ENCODE measurements around the gene WDR86. TPM values are rescaled to one million over a fixed set of nuclear protein-coding genes. Genes with fewer than 3 reads are reported as not detected.
A peak's percentile ranks its signal among the peaks of the same experiment; 100 is the strongest.

WDR86 gene
- total RNA-seq, 1 donor from 2014 or later: not detected

DNA sequence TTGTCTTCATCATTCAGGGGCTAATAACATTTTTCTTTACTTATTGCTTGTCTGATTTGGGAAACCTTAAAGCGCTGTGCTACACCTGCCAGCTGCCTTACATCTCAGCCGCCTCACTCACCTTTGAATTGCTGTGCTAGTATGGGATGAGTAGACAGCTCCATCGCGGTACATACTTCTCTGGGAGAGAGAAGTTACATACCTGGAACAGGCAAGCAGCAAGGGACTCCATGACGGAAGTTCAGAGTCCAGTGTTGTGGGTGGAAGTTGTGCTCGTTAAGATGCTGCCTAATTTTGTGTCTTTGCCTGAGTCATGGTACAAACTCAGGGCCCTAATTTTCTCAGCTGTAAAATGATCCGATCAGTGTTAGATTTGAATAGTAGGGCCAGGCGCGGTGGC lies 66.3 kb downstream of the WDR86 start:
- Mint-ChIP-seq H3K4me3 (peak overlapping the region; percentile 83), H3K36me3 (ENCODE audit: low read depth) (peaks cover 20% of the 10 kb centered on the region), H3K27ac (peak overlapping the region; percentile 23), H3K27me3 (ENCODE audit: insufficient read depth) (no peaks in the 10 kb centered on the region), H3K9me3 (no peaks in the 10 kb centered on the region), H3K4me1 (ENCODE audit: low read depth) (peaks cover 30% of the 10 kb centered on the region)
- no peak for DNase-seq (ENCODE audit: low spot score)
- intact Hi-C loops (cut with micrococcal nuclease): loop anchor here (2.0 to 5.0 kb wide), 3 partner anchors 261 to 1571 kb away; partner anchors contain the start of genes FASTK, TMUB1 and ZNF467

DNA sequence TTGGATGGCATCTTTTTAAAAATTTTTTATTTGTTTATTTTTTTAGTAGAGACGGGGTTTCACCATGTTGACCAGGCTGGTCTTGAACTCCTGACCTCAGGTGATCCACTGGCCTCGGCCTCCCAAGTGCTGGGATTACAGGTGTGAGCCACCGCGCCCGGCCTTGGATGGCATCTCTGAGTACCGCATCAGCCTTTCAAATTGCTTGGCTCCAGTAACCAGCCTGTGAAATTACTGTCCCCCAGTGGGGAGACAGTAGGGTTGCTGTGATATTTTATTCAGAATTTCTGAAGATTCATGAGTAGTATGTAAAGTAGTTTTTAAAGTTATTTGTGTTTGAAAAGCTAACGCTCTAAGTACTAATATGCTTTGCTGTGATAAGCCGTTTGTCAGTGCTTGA lies 67.0 kb downstream of the WDR86 start:
- intact Hi-C loops (cut with micrococcal nuclease): loop anchor here (1.0 to 5.0 kb wide), 4 partner anchors 7 to 1571 kb away; partner anchors contain the start of genes FASTK, TMUB1 and ZNF467
- H3K27me3 Mint-ChIP-seq (ENCODE audit: insufficient read depth): no peaks in the 10 kb centered on the region

DNA sequence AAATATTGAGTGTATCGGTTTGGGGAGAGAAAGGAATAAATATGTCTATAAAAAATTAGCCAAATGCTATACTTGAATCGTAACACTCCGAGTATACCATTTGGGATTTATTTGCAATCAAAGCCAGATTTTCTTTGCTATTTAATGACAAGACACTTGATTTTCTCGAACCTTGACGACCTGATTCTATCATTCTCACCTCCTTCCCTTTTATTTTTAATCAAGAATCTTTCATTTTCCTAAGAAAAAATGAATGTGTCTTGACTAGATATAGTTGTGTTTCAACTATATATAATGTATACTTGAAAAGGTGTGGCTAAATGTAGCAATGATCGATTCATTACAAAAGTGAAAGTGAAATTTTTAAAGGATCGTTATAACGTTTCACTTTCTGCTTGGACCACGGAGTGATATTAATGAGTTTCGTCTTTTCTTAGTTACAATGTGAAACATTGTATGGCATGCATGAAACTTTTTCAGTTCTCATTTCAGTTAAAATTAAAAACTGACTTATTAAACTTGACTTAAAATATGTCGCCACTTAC lies 67.7 kb downstream of the WDR86 start:
- H3K9me3 Mint-ChIP-seq: no peaks in the 10 kb centered on the region
- H3K27me3 Mint-ChIP-seq (ENCODE audit: insufficient read depth): no peaks in the 10 kb centered on the region
- peaks cover 18% of the 10 kb centered on the region for H3K36me3 Mint-ChIP-seq (ENCODE audit: low read depth)
- H3K4me1 Mint-ChIP-seq (ENCODE audit: low read depth): peaks cover 22% of the 10 kb centered on the region
- DNase-seq (ENCODE audit: low spot score): no peak
- H3K27ac Mint-ChIP-seq: peak overlapping the region; percentile 76
- intact Hi-C loops (cut with micrococcal nuclease): loop anchor here (1.0 to 5.0 kb wide), 4 partner anchors 8 to 1570 kb away; partner anchors contain the start of genes FASTK, TMUB1 and ZNF467
- peak overlapping the region; percentile 83 for H3K4me3 Mint-ChIP-seq

More for the DNA sequence above, 67.0 kb downstream of the WDR86 start:
- H3K4me1 Mint-ChIP-seq (ENCODE audit: low read depth): peaks cover 24% of the 10 kb centered on the region
- peak overlapping the region; percentile 83 for H3K4me3 Mint-ChIP-seq
- no peaks in the 10 kb centered on the region for H3K9me3 Mint-ChIP-seq
- H3K36me3 Mint-ChIP-seq (ENCODE audit: low read depth): peaks cover 18% of the 10 kb centered on the region
- DNase-seq (ENCODE audit: low spot score): no peak
- peak overlapping the region; percentile 76 for H3K27ac Mint-ChIP-seq

DNA sequence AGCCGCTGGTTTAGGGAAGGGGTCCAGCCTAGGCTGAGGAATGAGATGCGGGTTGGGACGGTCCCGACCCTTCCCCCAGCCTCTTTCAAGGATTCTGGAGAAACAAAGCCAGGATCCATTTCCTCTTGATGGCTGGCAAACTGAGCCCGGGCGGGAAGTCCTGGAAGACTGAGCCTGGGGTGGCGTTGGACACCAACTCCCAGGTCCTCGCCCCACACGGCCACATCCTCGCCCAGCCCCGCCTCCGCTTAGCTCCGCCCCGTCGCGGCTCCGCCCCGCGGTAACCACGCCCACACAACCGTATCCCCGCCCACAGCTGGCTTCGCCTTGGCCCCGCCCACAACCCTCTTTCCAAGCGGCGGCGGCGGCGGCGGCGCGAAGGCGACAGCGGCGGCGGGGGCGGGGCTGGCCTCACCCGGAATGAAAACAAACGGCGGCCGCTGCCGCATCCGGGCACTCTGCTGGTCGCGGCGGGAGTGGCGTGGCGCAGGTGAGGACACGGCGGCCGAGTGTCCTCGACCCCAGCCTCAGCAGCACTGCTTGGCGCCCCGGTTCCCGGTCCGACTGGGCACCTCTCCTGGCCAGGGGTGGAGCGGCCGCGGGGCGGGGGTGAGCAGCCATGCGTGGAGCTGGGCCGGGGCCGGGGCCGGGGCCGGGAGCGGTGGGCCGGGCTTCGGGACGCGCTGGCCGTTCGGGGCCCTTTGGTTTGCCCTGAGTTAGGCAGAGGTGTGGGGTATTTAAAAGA lies 68.3 kb downstream of the WDR86 start, which contains the start of gene NUB1:
Gene NUB1 (plus strand): TSS at position 456 of the 745 bp plus-strand sequence. CDS start 3,538 bp downstream, outside the sequence.
- H3K36me3 Mint-ChIP-seq (ENCODE audit: low read depth): peaks cover 15% of the 10 kb centered on the region
- intact Hi-C loops (cut with micrococcal nuclease): loop anchor here (1.0 to 5.0 kb wide), 7 partner anchors 9 to 1569 kb away; partner anchors contain the start of genes ABCF2, CHPF2, FASTK and TMUB1
- no peaks in the 10 kb centered on the region for H3K9me3 Mint-ChIP-seq
- no peaks in the 10 kb centered on the region for H3K27me3 Mint-ChIP-seq (ENCODE audit: insufficient read depth)
- DNase-seq (ENCODE audit: low spot score): peak; percentile 92
- H3K4me1 Mint-ChIP-seq (ENCODE audit: low read depth): peaks cover 23% of the 10 kb centered on the region
- H3K27ac Mint-ChIP-seq: peak within 1 kb of the TSS; percentile 76
- H3K4me3 Mint-ChIP-seq: peak within 1 kb of the TSS; percentile 83

DNA sequence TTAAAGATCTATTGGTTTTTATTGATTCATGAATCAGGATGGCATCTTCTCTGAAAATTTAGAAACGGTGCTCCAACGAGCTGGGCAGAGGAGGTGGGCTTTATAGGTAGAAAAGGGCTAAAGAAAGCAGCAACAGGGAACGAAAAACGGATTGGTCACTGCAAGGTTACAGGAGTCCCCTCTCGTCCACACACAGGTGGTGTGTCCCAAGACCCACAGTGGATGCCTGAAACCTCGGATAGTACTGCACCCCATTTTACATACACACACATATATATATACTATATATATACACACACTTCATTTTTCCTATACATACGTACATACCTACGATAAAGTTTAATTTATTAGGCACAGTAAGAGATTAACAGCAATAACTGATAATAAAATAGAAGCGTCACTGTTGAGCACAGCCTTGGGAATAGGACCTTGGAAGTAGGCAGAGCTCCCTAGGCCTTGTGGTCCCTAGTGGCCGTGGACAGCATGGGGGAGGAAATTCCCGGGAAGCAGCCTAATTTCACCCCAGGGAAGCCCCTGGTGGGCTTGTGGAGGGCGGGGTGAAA lies 69.0 kb downstream of the WDR86 start:
- Mint-ChIP-seq H3K36me3 (ENCODE audit: low read depth) (peaks cover 9% of the 10 kb centered on the region), H3K4me3 (peak overlapping the region; percentile 83), H3K27me3 (ENCODE audit: insufficient read depth) (no peaks in the 10 kb centered on the region), H3K9me3 (no peaks in the 10 kb centered on the region), H3K4me1 (ENCODE audit: low read depth) (peaks cover 28% of the 10 kb centered on the region), H3K27ac (peak overlapping the region; percentile 50)
- no peak for DNase-seq (ENCODE audit: low spot score)
- intact Hi-C loops (cut with micrococcal nuclease): loop anchor here (1.0 to 5.0 kb wide), 5 partner anchors 26 to 1569 kb away; partner anchors contain the start of genes ABCF2, CHPF2, FASTK and TMUB1

DNA sequence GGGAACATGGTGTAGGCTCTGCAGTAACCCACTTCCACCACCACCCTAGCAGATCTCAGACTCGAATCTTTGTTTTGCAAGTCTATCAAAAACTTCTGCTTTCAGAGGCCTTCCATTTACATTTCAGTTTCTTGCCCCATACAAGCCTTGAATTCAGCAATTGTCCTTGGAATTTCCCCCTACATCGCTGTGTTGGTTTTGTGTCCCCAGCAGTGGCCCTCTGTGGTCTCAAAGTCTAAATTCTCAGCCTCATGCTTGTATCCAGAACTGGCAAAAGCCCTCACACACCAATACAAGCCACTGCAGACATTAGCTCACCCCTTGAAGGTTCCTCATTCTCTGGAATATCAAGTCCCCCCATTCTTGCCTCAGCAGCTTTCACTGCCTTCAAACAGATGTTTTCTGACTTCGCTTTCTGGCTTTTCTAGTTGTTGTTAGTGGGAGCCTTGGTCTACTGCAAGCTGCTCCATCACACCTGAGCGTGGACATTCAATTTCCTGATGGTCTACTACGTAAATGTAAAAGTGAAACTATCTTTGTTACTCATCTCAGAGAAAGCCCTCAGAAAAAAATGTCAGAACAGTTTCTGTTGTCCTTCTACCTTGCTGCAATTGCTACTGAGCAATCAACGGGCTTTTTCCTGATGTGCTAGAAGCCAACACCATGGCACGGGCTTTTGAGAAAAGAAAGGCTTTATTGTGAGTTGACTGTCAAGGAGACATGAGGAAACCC lies 70.0 kb downstream of the WDR86 start:
- Mint-ChIP-seq H3K27ac (peak overlapping the region; percentile 51), H3K9me3 (no peaks in the 10 kb centered on the region), H3K36me3 (ENCODE audit: low read depth) (peaks cover 6% of the 10 kb centered on the region), H3K4me1 (ENCODE audit: low read depth) (peaks cover 28% of the 10 kb centered on the region), H3K27me3 (ENCODE audit: insufficient read depth) (no peaks in the 10 kb centered on the region), H3K4me3 (peak overlapping the region; percentile 83)
- peak; percentile 13 for DNase-seq (ENCODE audit: low spot score)
- intact Hi-C loops (cut with micrococcal nuclease): loop anchor here (2.0 to 5.0 kb wide), 4 partner anchors 13 to 1568 kb away; partner anchors contain the start of genes FASTK, TMUB1 and ZNF467

DNA sequence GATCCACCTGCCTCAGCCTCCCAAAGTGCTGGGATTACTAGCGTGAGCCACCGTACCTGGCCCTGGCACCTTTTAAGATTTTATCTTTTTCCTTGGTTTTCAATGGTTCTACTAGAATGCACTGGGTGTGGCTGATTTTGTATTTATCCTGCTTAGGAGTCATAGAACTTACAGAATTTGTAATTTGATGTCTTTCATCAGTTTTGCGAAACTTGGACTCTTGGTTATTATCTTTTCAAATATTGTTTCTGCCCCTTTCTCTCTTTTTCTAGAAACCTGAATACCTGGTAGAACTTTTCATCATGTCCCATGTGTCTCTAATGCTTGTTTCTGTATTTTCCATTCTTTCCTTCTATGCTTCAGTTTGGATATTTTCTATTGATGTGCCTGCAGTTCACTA lies 71.0 kb downstream of the WDR86 start:
- H3K27ac Mint-ChIP-seq: no peak overlapping the region
- H3K36me3 Mint-ChIP-seq (ENCODE audit: low read depth): peaks cover 6% of the 10 kb centered on the region
- intact Hi-C loops (cut with micrococcal nuclease): loop anchor here (2.0 kb wide), 1 partner anchor 14 kb away; no protein-coding TSS in a partner anchor
- no peak for DNase-seq (ENCODE audit: low spot score)
- H3K4me1 Mint-ChIP-seq (ENCODE audit: low read depth): peaks cover 28% of the 10 kb centered on the region
- no peaks in the 10 kb centered on the region for H3K9me3 Mint-ChIP-seq
- no peaks in the 10 kb centered on the region for H3K27me3 Mint-ChIP-seq (ENCODE audit: insufficient read depth)
- H3K4me3 Mint-ChIP-seq: no peak overlapping the region

DNA sequence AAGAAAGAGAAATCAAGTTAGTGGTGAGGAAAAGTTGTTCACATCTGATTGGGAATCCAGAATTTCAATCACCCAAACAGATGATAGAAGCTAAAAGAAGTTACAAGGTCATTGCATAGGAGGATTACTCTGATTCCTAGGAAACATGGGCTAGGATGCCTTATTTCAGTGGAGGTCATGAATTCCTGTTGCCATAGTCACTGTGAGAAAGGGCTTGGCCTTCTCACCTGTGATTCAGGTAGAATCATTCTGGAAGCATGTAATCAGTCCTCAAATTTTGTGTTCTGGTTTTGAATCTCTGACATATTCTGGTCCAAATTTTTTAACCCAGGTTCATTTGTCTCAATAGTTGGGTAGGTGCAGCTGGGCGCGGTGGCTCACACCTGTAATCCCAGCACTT lies 72.5 kb downstream of the WDR86 start:
- Mint-ChIP-seq H3K4me1 (ENCODE audit: low read depth) (peaks cover 28% of the 10 kb centered on the region), H3K27me3 (ENCODE audit: insufficient read depth) (peaks cover 2% of the 10 kb centered on the region), H3K27ac (no peak overlapping the region), H3K9me3 (no peaks in the 10 kb centered on the region), H3K4me3 (no peak overlapping the region), H3K36me3 (ENCODE audit: low read depth) (peaks cover 2% of the 10 kb centered on the region)
- no peak for DNase-seq (ENCODE audit: low spot score)
- intact Hi-C loops (cut with micrococcal nuclease): no loop called here

DNA sequence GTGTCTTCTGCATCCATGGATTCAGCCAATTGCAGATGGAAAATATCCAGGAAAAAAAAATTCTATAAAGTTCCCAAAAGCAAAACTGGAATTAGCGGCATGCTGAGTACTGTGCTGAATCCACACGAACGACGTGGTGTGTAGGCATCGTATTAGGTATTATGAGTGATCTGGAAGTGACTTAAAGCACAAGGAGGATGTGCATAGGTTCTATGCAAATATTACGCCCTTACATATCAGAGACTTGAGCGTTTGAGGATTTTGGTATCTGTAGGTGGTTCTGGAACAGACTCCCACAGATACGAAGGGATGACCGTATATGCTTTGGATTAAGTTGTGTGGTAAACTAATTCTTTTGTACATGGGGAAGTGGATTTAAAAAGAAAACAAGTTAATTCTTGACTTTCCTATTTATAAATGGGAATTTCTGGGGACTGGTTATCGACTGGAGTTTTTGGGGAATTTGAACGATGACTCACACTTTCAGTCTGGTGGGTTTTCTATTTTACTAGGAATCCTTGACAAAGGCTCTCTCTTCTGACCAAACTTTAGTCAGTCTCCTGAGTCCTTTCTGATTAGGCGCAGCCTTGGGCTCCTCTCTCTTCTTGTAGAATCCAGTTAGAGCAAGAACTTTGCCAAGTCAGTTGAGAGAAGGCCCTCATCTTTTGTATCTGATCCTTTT lies 73.7 kb downstream of the WDR86 start:
- H3K9me3 Mint-ChIP-seq: no peaks in the 10 kb centered on the region
- no peak overlapping the region for H3K4me3 Mint-ChIP-seq
- H3K36me3 Mint-ChIP-seq (ENCODE audit: low read depth): peaks cover 2% of the 10 kb centered on the region
- H3K27me3 Mint-ChIP-seq (ENCODE audit: insufficient read depth): peaks cover 2% of the 10 kb centered on the region
- H3K4me1 Mint-ChIP-seq (ENCODE audit: low read depth): peaks cover 28% of the 10 kb centered on the region
- H3K27ac Mint-ChIP-seq: no peak overlapping the region
- no peak for DNase-seq (ENCODE audit: low spot score)
- intact Hi-C loops (cut with micrococcal nuclease): no loop called here

DNA sequence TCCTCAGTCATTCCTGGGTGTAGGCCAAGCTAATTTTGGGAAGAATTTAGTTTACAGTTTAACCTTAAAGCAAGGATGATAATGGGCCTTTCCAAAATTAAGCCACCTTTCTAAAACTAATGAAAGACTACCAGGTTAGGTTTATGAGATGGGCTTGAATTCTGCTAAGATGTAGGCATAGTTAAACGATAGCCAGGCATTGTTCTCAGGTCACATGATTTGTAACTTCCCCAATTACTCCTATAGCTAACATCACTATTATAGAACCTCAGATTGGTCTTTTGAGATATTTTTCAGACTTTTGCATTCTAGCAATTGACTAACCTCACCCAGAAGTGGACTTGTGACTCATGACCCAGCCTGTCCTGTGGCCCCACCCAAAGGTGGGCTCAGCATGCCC lies 75.2 kb downstream of the WDR86 start:
- intact Hi-C loops (cut with micrococcal nuclease): no loop called here
- Mint-ChIP-seq H3K4me3 (no peak overlapping the region), H3K9me3 (no peaks in the 10 kb centered on the region), H3K4me1 (ENCODE audit: low read depth) (peaks cover 15% of the 10 kb centered on the region), H3K36me3 (ENCODE audit: low read depth) (no peaks in the 10 kb centered on the region), H3K27ac (no peak overlapping the region), H3K27me3 (ENCODE audit: insufficient read depth) (peaks cover 7% of the 10 kb centered on the region)
- no peak for DNase-seq (ENCODE audit: low spot score)

All from activated T-helper 1 cell treated with anti-CD3 and anti-CD28 coated beads, Interleukin-12 subunit alpha, Interleukin-12 subunit beta, Interleukin-2, Interleukin-4 antibody, amounts not matched to agents 30 ng/mL and 10 ng/mL and 1 ng/mL, durations not matched to agents 14 hours and 24 hours and 36 hours (primary cell).